ENCODE data around the gene CD300A. TPM values are rescaled to one million over a fixed set of nuclear protein-coding genes. Genes with fewer than 3 reads are reported as not detected.
"Not testable (repeated sequence)": the region's sequence is repeated elsewhere in the genome, so short reads cannot be mapped to it uniquely, and the experiment has no call there.

CD300A gene
- total RNA-seq, 2 donors from 2014 or later, result not detected

DNA sequence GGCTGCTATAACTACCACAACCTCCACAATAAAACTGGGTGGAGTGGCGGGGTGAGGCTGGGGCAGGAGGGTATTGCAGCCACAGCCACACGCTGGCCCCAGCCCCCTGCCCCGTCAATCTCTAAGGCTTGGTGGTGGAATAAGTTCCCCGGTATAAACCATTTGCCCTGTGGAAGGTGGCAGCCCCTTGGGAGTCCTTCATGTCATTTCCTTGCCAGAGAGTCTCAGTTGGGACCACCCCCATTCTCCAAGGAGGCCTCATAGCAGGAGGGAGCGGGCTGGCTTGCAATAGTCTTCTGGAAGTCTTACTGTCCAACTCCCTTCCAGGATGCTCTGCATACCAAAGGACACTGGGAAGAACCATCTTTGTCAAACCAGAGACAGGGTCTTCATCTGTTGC is 19.4 kb downstream of the CD300A start:
- Histone ChIP-seq H3K27me3 (ENCODE audit: control insufficient read depth, insufficient read depth, low read length, poor library complexity, severe bottlenecking) (no peaks in the 10 kb centered on the region), H3K27ac (ENCODE audit: low read depth, low read length) (no peak overlapping the region), H3K9me3 (ENCODE audit: control insufficient read depth, low read length) (no peaks in the 10 kb centered on the region), H3K4me1 (ENCODE audit: control insufficient read depth, insufficient read depth, low read length) (no peaks in the 10 kb centered on the region), H3K9ac (ENCODE audit: extremely low read depth, low read length, poor library complexity, severe bottlenecking) (no peak overlapping the region), H3K36me3 (ENCODE audit: control insufficient read depth, insufficient read depth, low read length) (no peaks in the 10 kb centered on the region), H3K4me3 (ENCODE audit: low read length) (no peak overlapping the region)
- Mint-ChIP-seq H3K27ac (no peak overlapping the region), H3K27me3 (ENCODE audit: insufficient read depth) (peaks cover 32% of the 10 kb centered on the region), H3K36me3 (ENCODE audit: low read depth) (no peaks in the 10 kb centered on the region), H3K9me3 (peaks cover 20% of the 10 kb centered on the region), H3K4me3 (no peak overlapping the region), H3K4me1 (peaks cover 6% of the 10 kb centered on the region)
- DNase-seq, result peak; percentile 28
- TF ChIP-seq CTCF (conservative IDR thresholded peaks at IDR 0.05), result no peak
- 93 to 95% methylated on average over 3 to 5 of the region's 5 CpGs for WGBS, 2 experiments (ENCODE audit: insufficient coverage in 1 of 2, insufficient read length in 1 of 2)

DNA sequence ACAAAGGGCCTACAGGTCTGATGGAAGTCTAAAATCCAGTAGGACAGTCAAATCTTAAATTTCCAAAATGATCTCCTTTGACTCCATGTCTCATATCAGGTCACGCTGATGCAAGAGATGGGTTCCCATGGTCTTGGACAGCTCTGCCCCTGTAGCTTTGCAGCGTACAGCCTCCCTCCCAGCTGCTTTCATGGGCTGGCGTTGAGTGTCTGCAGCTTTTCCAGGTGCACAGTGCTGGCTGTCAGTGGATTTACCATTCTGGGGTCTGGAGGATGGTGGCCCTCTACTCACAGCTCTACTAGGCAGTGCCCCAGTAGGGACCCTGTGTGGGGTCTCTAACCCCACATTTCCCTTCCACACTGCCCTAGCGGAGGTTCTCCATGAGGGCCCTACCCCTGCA is 21.8 kb downstream of the CD300A start:
- not testable (repeated sequence) for H3K4me1 Mint-ChIP-seq; H3K27ac ChIP-seq (ENCODE audit: low read depth, low read length); H3K4me1 ChIP-seq (ENCODE audit: control insufficient read depth, insufficient read depth, low read length); H3K9me3 ChIP-seq (ENCODE audit: control insufficient read depth, low read length); H3K36me3 ChIP-seq (ENCODE audit: control insufficient read depth, insufficient read depth, low read length); H3K36me3 Mint-ChIP-seq (ENCODE audit: low read depth); H3K9ac ChIP-seq (ENCODE audit: extremely low read depth, low read length, poor library complexity, severe bottlenecking); H3K4me3 Mint-ChIP-seq; DNase-seq; H3K27ac Mint-ChIP-seq; H3K4me3 ChIP-seq (ENCODE audit: low read length); H3K27me3 ChIP-seq (ENCODE audit: control insufficient read depth, insufficient read depth, low read length, poor library complexity, severe bottlenecking)
- Mint-ChIP-seq H3K9me3 (peaks cover 20% of the 10 kb centered on the region), H3K27me3 (ENCODE audit: insufficient read depth) (peaks cover 22% of the 10 kb centered on the region)
- WGBS, 2 experiments (ENCODE audit: insufficient coverage in 1 of 2, insufficient read length in 1 of 2), result 85 to 87% methylated on average over 2 to 4 of the region's 4 CpGs

DNA sequence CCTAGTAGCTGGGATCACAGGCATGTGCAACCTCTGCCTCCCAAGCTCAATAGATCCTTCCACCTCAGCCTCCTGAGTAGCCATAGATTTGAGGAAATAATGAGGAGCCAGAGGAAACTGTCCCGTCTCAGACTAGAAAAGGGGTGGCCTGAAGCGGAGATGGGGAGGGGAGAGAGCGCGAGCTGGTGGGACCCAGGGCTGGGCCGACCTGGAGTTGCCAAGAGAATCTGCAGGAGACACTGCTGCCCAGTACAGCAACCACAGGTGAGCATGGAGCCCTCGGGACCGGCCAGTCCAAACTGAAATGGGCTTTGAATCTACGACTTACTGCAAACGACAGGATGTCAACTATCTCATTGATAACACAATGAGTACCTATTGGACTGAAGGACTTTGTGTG is 24.3 kb downstream of the CD300A start:
- DNase-seq, result no peak
- Histone ChIP-seq H3K4me1 (ENCODE audit: control insufficient read depth, insufficient read depth, low read length) (no peaks in the 10 kb centered on the region), H3K9ac (ENCODE audit: extremely low read depth, low read length, poor library complexity, severe bottlenecking) (no peak overlapping the region), H3K27me3 (ENCODE audit: control insufficient read depth, insufficient read depth, low read length, poor library complexity, severe bottlenecking) (no peaks in the 10 kb centered on the region), H3K4me3 (ENCODE audit: low read length) (no peak overlapping the region), H3K36me3 (ENCODE audit: control insufficient read depth, insufficient read depth, low read length) (no peaks in the 10 kb centered on the region), H3K27ac (ENCODE audit: low read depth, low read length) (no peak overlapping the region), H3K9me3 (ENCODE audit: control insufficient read depth, low read length) (no peaks in the 10 kb centered on the region)
- no peak for TF ChIP-seq CTCF (conservative IDR thresholded peaks at IDR 0.05)
- H3K4me3 Mint-ChIP-seq, result no peak overlapping the region
- 93 to 97% methylated on average over 7 to 8 of the region's 9 CpGs for WGBS, 2 experiments (ENCODE audit: insufficient coverage in 1 of 2, insufficient read length in 1 of 2)
- no peaks in the 10 kb centered on the region for H3K4me1 Mint-ChIP-seq
- peaks cover 17% of the 10 kb centered on the region for H3K27me3 Mint-ChIP-seq (ENCODE audit: insufficient read depth)
- H3K9me3 Mint-ChIP-seq, result peaks cover 20% of the 10 kb centered on the region
- H3K27ac Mint-ChIP-seq, result no peak overlapping the region
- no peaks in the 10 kb centered on the region for H3K36me3 Mint-ChIP-seq (ENCODE audit: low read depth)

GRCh38 chr17:74491626-74492025 is 25.2 kb downstream of the CD300A start:
- Histone ChIP-seq H3K4me1 (ENCODE audit: control insufficient read depth, insufficient read depth, low read length) (no peaks in the 10 kb centered on the region), H3K9me3 (ENCODE audit: control insufficient read depth, low read length) (no peaks in the 10 kb centered on the region), H3K27ac (ENCODE audit: low read depth, low read length) (no peak overlapping the region), H3K36me3 (ENCODE audit: control insufficient read depth, insufficient read depth, low read length) (no peaks in the 10 kb centered on the region), H3K9ac (ENCODE audit: extremely low read depth, low read length, poor library complexity, severe bottlenecking) (no peak overlapping the region), H3K4me3 (ENCODE audit: low read length) (no peak overlapping the region), H3K27me3 (ENCODE audit: control insufficient read depth, insufficient read depth, low read length, poor library complexity, severe bottlenecking) (no peaks in the 10 kb centered on the region)
- TF ChIP-seq CTCF (conservative IDR thresholded peaks at IDR 0.05), result no peak
- no peaks in the 10 kb centered on the region for H3K36me3 Mint-ChIP-seq (ENCODE audit: low read depth)
- H3K4me1 Mint-ChIP-seq, result no peaks in the 10 kb centered on the region
- DNase-seq, result no peak
- WGBS, 2 experiments (ENCODE audit: insufficient coverage in 1 of 2, insufficient read length in 1 of 2), result 87 to 92% methylated on average over 5 to 7 of the region's 7 CpGs
- H3K27me3 Mint-ChIP-seq (ENCODE audit: insufficient read depth), result peaks cover 17% of the 10 kb centered on the region
- no peak overlapping the region for H3K27ac Mint-ChIP-seq
- peaks cover 20% of the 10 kb centered on the region for H3K9me3 Mint-ChIP-seq
- H3K4me3 Mint-ChIP-seq, result no peak overlapping the region

Measured in endodermal cell (in vitro differentiated cells).